Activated CD4-positive, alpha-beta T cell treated with anti-CD3 and anti-CD28 coated beads, Interleukin-10, Interleukin-2, amounts not matched to agents 100 ng/mL and 50 ng/mL, durations not matched to agents 16 hours and 8 hours (primary cell): ENCODE measurements around the gene SLC25A21.

ENCODE experiments used
- DNase-seq: peaks from one replicate; pipeline ENCODE4 v3.0.0-alpha.2; 2020

The SLC25A21 gene

DNA sequence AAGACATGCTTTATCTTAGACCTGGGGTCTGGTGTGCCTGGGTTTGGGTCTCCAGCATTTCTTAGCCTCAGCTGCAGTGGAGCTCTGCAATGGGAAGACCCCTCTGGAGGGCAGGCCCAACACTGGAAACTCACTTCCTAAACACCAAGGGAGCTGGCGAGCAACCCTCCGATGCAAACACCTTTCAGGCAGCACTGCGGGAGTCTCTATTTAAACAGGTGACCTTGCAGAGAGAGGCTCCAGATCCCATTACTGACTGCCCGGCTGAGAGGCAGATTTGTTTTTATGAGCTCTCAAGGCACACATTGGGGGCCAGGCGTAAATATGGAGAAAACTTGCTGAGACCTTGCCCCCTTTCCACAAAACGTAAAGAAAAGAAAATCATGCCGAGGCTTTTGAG, 315.3 kb downstream of the SLC25A21 start:
- no peak for DNase-seq

- DNase-seq, result no peak
Observed at GRCh38 chr14:36856095-36856878, 316.1 kb downstream of the SLC25A21 start.

DNA sequence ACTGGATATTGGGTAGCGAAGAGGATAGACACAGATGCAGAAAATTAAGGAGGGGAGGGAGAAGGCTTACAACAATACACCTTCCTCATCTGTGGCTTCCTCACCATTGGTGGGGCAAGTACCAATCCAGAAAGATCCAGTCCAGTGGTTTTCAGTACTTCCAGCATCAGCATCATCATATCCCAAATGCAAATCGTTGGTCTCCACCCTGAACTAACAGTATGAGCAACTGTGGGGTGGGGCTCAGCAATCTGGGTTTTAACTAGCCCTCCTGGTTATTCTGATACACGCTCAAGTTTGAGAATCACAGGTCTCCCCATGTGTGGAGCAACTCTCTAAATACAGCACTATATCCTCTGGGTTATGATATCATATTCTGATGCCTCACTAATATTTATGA, 317.0 kb downstream of the SLC25A21 start:
- no peak for DNase-seq

- no peak for DNase-seq
Observed at GRCh38 chr14:36852981-36853691, 319.3 kb downstream of the SLC25A21 start.

- DNase-seq, result no peak
Observed at GRCh38 chr14:36848213-36848612, 324.2 kb downstream of the SLC25A21 start.

DNA sequence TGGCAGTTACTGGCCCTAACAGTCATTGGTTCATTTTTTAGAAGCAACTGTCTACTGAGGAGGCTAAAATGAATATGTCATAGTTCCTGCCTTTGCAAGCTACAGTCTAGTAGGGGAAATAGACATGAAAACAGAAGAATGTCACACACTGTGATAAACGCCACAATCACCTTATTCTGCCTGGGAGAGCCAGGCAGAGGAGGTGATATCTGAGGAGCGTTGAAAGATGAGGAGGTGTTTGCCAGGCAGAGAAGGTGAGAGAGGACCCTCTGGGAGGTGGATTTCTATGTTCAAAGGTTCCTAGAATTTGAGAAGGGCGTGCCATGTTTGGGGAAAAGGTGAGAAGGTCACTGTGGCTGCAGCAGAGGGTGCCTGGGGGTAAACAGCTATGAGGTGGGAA, 325.0 kb downstream of the SLC25A21 start:
- DNase-seq, result no peak

GRCh38 chr14:36845356-36846012, 326.9 kb downstream of the SLC25A21 start:
- DNase-seq, result no peak

- no peak for DNase-seq
Observed at GRCh38 chr14:36844443-36845195, 327.8 kb downstream of the SLC25A21 start.

DNA sequence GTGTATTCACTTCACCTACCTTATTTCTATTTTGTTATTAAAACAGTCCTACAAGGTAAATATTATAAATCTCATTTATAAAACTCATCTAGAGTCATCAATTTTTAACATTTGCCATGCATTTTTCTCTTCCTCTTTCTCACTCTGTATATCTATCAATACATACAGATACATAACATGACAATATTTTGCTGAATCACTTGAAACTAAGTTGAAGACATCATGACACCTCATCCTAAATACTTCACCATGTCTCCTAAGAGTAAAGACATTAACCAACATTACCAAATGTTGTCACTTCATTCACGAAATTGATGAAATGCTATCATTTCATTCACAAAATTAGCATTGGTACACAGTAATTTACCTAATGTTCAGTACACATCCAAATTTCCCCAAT, 329.0 kb downstream of the SLC25A21 start:
- no peak for DNase-seq

GRCh38 chr14:36835128-36835527, 337.3 kb downstream of the SLC25A21 start:
- DNase-seq, result no peak

DNA sequence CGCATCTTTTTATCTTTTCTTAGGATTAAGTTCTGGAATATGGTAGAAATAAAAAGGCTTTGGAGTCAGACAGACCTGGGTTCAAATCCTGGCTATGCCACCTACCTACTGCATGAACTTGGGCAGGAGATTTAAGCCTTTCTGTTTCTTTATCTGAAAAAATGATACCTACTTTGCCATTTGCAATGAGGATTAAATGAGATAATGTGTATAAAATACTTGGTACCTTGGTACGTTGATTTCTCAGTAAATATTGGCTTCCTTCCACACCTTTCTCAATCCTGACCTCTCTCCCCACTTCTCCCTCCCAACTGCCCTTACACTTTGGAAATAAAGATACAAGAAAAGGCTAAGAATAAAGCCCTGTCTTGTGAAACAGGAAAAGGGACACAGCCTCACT, 338.1 kb downstream of the SLC25A21 start:
- no peak for DNase-seq

DNA sequence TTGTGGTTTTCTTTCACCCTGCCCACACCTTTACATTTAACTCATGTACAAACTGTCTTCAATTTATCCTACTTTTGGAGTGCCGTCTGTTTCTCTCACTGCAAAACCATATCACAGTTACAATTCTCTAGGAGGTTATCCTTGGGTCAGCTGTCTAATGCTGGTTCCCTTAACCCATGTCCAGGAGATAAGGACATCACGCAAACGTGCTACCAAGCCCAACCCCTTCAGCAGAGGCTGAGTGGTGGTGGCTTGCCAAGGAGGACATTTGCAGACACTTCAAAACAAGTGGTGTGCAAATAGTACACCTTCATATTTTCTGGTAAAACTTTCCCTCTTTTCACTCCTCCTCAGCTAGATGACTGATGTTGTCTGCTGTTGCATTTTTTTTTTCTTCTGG, 342.9 kb downstream of the SLC25A21 start:
- DNase-seq, result no peak

DNA sequence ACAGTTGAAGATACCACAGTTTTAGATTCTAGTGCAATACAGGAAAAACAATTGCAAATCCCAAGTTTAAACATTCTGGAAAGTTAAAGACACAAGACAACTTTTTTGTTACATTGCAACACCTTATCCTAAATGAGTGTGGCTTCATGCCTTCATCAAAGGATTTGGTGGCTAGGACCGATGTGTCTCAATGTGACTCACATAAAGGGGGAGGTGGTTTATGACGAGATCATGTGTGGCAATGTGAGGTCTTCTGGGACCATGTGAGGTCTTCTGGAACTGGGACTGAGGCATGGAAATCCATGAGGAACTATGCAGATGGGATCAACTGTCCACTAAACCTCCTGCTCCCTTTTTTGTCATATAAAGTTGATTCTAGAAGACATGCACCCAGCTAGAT, 344.5 kb downstream of the SLC25A21 start:
- DNase-seq, result no peak

GRCh38 chr14:36826614-36827013, 345.8 kb downstream of the SLC25A21 start:
- no peak for DNase-seq

DNA sequence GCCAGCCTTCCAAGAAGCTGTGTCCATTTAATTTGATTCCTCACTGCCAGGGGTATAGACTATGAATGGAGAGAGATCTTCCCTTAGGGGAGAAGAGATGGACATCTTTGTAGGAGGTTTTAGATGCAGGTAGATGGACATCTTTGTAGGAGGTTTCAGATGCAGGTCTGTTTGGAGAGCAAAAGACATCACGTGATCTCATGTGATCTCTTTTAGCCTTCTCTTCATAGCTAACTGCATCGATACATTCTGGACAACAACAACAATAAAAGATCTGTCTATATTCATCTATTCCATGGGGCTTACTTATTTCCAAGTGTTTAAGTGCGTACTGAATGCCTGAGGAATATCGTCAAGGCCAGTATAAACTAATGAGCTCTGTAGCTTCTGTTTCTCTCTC, 347.6 kb downstream of the SLC25A21 start:
- no peak for DNase-seq

DNA sequence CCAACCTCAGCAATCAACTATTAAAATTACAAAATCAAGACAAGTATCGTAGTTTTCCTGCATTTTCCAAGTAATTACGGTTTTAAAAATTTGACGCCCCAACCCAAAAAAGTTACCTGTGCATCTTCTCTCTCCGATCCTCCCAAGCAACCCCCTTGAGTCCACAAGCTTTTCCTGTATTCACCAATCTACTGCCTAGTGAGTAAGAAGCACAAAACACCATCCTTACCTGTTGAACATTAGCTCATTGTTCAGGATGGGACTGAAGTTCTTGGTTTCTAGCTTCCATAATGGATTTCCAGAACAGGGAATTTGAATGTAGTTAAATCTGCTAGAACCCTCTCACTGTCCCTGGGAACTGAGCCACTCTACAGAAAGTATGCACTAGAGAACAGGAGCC, 348.8 kb downstream of the SLC25A21 start:
- DNase-seq, result no peak

GRCh38 chr14:36822685-36823084, 349.7 kb downstream of the SLC25A21 start:
- no peak for DNase-seq

GRCh38 chr14:36820901-36821300, 351.5 kb downstream of the SLC25A21 start:
- DNase-seq, result no peak

DNA sequence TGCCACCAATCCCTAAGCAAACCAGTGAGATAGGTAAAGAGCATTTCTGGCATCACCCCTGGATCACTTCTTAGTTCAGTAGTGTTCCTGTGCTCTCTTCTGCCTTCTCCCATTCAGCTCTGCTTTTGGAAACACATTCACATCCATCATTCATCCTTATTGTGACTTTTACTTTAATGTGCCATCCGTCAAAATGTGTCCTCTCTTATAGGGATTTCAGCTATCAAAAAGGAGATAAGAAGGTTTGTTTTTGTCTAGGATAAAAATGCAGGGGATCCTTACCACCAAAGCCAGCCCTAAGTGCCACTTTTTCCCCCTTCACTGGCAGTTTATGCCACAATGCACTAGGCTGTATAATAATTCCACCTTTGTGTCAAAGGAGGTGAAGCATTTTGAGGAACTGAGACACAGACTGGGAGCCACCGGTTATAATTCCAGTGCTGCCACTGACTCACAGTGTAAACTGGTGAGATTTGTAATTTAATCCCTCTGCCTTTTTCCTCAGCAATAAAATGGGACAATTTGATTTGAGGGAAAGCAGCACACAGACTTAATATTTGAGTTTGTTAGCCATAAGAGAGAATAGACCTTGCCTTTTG, 352.2 kb downstream of the SLC25A21 start:
- no peak for DNase-seq

DNA sequence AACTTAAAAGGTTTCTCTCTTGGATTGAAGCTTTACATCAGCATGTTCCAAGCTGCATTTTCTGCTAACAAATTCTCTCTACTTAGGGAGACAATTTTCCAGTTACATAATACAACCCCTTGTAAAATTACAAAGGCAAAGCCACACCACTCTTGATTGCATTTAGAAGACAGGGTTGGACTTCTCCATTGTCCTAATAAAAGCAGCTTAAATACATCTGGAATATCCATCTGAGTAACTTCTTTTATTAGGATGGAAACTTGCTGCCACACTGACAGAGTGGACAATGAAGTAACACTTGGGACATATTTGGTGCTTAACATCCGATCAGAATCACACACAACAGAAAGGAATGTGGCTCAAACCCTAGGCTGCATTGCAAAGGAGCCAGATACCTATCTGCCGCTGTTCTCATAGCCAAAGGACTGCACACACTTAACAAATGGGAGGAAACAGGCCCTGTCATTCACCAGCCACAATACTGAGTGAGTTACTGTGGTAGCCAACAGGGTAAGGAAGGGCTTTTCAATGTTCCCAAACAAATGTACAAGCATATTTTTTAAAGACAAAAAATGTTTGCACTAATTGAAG, 353.5 kb downstream of the SLC25A21 start:
- no peak for DNase-seq

DNA sequence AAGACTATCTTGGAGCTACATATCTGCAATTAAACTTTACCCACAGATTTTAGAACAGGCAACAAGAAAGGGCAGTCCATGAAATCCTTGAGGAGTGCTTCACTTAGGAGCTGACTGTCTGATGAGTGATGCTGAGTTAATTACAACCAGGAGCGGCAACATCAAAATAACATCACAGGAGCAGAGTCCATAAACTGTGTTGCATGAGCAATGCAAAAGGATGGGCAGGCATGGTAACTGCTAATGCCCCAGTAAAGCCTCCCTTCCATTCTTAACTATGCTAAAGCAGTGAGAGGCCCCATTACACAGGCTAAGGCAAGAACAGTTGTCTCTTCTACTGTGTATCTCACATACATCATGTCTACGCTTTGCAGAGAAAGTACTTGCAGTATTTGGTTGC, 354.2 kb downstream of the SLC25A21 start:
- no peak for DNase-seq
